Muscle of leg (tissue), 11 donors: Measurements from ENCODE around the gene AAK1. TPM values are rescaled to one million over a fixed set of nuclear protein-coding genes. Genes with fewer than 3 reads are reported as not detected.

Source experiments
- DNase-seq: peaks from one replicate; pipeline ENCODE4 v3.0.0; 2013
- H3K27ac ChIP-seq: one replicate; pipeline ENCODE4 v1.5.1; 2013; ENCODE audit warnings: mild to moderate bottlenecking, low read length, control low read depth
- H3K27me3 ChIP-seq: one replicate; pipeline ENCODE4 v1.6.1; 2013; ENCODE audit warnings: low read length; ENCODE audit not compliant: control insufficient read depth, insufficient read depth
- H3K36me3 ChIP-seq: one replicate; pipeline ENCODE4 v1.6.1; 2013; ENCODE audit warnings: low read length; ENCODE audit not compliant: control insufficient read depth, insufficient read depth
- H3K4me1 ChIP-seq: one replicate; pipeline ENCODE4 v1.6.1; 2013; ENCODE audit warnings: low read length; ENCODE audit not compliant: control insufficient read depth, insufficient read depth
- H3K4me3 ChIP-seq: one replicate; pipeline ENCODE4 v1.5.1; 2013; ENCODE audit warnings: low read length, control low read depth
- H3K9me3 ChIP-seq: replicated peaks from 2 replicates; pipeline ENCODE4 v1.6.1; 2013; ENCODE audit warnings: low read depth, low read length; ENCODE audit not compliant: control insufficient read depth
- WGBS: methylation state at CpG from one replicate; pipeline ENCODE4 v1.1.5; 2013; ENCODE audit warnings: missing lambda C conversion rate; ENCODE audit not compliant: insufficient coverage; 5-methylcytosine and 5-hydroxymethylcytosine counted together
- polyA plus RNA-seq, 8 donors: library from polyadenylated mRNA; unstranded; fragments of 120-200 nt; gene quantifications; one replicate each; pipeline versions ENCODE4 v1.2.1 to v1.2.3, GENCODE V29; 2013; ENCODE audit warnings: inconsistent platforms in 1 of 8, low replicate concordance in 1 of 8; ENCODE audit not compliant: insufficient read length in 8 of 8, insufficient read depth in 1 of 8
- total RNA-seq: library from RNA; stranded (reverse); fragments of 120-200 nt; gene quantifications from one replicate; pipeline ENCODE4 v1.2.4, GENCODE V29; 2013

AAK1 gene
- total and polyA plus RNA-seq, 9 donors, result 9.3 to 20.6 (median 14.4) TPM

- DNase-seq, result no peak
- WGBS, result 84% methylated on average over 5 of the region's 6 CpGs
- H3K4me3 ChIP-seq, result no peak overlapping the region
- H3K27me3 ChIP-seq, result no peaks in the 10 kb centered on the region
- H3K36me3 ChIP-seq, result no peaks in the 10 kb centered on the region
- no peaks in the 10 kb centered on the region for H3K4me1 ChIP-seq
- no peaks in the 10 kb centered on the region for H3K9me3 ChIP-seq
- H3K27ac ChIP-seq, result no peak overlapping the region
Measured at GRCh38 chr2:69588945-69589344, 54.6 kb downstream of the AAK1 start.

DNA sequence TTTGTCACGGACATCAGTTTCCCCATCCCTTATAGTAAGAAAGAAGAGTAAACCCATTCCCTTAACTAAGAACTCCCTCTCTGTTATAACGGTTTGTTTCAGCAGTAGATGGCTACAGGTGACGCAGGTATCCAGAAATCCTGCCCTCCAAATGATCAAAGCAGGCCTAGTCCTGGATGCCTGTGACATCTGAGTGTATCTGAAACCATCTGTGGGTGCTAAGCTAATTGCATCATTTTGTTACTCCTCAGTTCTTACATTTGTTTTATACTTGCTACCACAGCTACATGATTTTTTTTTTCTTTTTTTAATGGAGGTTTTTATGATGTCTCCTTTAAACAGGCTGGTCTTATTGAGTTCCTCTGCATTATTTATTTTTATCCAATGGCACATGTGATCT is 55.1 kb downstream of the AAK1 start:
- Histone ChIP-seq H3K27ac (no peak overlapping the region), H3K36me3 (no peaks in the 10 kb centered on the region), H3K27me3 (no peaks in the 10 kb centered on the region), H3K9me3 (no peaks in the 10 kb centered on the region), H3K4me1 (no peaks in the 10 kb centered on the region), H3K4me3 (no peak overlapping the region)
- WGBS, result 80% methylated on average over 1 of the region's 3 CpGs
- DNase-seq, result no peak

DNA sequence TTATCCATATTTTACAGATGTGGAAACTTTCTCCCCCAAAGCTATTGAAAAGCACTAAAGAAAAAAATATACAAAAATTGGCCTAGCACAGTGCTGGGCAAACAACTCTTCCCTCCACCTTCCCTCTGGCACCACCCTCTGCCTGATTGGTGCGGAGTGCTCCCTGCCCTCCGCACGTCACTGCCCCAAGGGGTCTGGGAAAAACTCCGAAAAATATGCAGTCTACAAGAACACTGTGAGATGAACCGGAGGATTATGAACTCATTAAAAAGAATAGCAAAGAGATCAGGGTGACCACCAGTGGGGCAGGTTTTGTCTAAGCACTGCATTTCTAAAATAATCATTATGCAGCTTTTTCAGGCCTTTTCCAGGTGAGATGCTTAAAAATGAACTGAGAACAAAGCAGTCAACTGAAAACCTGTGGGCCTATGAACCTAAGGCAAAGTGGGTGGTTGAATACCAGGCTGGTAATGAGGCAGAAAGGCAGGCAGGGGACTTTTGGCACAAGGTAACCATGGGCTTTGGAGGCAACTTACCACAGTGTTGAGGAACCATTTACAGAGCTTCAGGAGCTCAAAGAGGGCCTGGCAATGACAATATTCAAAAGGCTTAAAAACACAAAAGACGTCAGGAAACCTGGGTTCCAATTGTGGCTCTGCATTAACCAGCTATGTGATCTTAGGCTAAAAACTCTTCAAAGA is 57.5 kb downstream of the AAK1 start:
- no peak overlapping the region for H3K27ac ChIP-seq
- no peaks in the 10 kb centered on the region for H3K9me3 ChIP-seq
- H3K27me3 ChIP-seq, result no peaks in the 10 kb centered on the region
- peaks cover 3% of the 10 kb centered on the region for H3K4me1 ChIP-seq
- 80% methylated on average over 2 of the region's 6 CpGs for WGBS
- H3K4me3 ChIP-seq, result no peak overlapping the region
- no peaks in the 10 kb centered on the region for H3K36me3 ChIP-seq
- DNase-seq, result no peak

- DNase-seq, result no peak
- no peaks in the 10 kb centered on the region for H3K27me3 ChIP-seq
- H3K9me3 ChIP-seq, result no peaks in the 10 kb centered on the region
- peaks cover 3% of the 10 kb centered on the region for H3K4me1 ChIP-seq
- H3K27ac ChIP-seq, result no peak overlapping the region
- no peak overlapping the region for H3K4me3 ChIP-seq
- H3K36me3 ChIP-seq, result no peaks in the 10 kb centered on the region
- WGBS, result 90% methylated on average over 7 of the region's 9 CpGs
Measured at GRCh38 chr2:69584127-69584889, 59.2 kb downstream of the AAK1 start.

DNA sequence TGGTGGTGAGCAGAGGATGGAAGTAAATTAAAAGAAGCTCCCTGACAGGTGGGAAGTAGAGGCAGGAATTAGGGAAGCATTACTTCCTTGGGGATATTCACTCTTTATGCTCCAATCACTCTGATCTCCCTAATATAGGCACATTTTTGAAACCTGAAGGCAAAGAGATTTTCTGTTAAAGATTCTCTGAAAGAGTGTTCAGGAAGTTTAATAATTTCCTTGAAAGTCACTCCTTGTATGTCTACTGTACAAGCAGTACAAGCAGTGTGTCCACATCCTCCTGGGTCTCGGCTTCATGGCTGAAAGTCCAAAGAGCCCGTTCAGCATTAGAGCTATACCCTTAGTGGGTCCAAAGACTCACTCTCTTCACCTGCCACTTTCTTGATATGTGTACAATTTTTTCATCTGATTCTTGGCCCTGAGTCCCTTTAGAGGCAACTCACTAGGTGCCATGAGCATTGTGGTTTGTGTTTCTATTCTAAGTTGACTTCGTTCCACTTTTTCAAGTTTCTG is 60.2 kb downstream of the AAK1 start:
- Histone ChIP-seq H3K36me3 (no peaks in the 10 kb centered on the region), H3K9me3 (no peaks in the 10 kb centered on the region), H3K4me1 (peaks cover 3% of the 10 kb centered on the region), H3K4me3 (no peak overlapping the region), H3K27ac (no peak overlapping the region), H3K27me3 (no peaks in the 10 kb centered on the region)
- no peak for DNase-seq
- no CpG with 5 or more reads among the region's 3 CpGs for WGBS

DNA sequence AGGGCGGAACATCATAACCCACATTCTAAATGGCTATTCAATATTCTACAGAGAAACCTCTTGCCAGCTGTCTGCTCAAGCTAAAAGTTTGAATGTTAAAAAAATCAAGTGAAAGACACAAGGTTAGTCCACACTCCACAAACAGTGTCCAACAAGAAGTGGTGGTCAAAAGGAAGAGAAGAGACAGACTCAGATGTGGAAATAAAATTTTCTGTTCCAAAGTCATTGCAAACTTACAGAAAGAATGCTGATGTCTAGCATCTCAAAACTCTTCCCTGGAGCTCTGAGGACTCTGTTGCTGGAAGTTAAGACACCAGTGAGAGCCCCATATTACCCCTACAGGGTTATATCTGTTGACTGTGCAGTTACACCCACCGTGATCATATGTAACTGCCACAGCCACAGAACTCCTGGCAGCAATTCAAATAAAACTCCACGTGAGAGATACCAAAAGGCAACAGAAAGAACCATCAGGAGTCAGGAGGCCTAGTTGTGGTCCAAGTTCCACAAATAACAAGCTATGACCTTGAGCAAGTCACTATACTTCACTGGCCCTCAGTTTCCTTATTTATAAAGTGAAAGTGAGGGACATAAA is 60.9 kb downstream of the AAK1 start:
- Histone ChIP-seq H3K27ac (peak overlapping the region; percentile 35), H3K4me1 (peaks cover 7% of the 10 kb centered on the region), H3K9me3 (no peaks in the 10 kb centered on the region), H3K36me3 (no peaks in the 10 kb centered on the region), H3K4me3 (no peak overlapping the region), H3K27me3 (no peaks in the 10 kb centered on the region)
- WGBS, result 20% methylated on average over 1 of the region's 3 CpGs
- peak; percentile 25 for DNase-seq

DNA sequence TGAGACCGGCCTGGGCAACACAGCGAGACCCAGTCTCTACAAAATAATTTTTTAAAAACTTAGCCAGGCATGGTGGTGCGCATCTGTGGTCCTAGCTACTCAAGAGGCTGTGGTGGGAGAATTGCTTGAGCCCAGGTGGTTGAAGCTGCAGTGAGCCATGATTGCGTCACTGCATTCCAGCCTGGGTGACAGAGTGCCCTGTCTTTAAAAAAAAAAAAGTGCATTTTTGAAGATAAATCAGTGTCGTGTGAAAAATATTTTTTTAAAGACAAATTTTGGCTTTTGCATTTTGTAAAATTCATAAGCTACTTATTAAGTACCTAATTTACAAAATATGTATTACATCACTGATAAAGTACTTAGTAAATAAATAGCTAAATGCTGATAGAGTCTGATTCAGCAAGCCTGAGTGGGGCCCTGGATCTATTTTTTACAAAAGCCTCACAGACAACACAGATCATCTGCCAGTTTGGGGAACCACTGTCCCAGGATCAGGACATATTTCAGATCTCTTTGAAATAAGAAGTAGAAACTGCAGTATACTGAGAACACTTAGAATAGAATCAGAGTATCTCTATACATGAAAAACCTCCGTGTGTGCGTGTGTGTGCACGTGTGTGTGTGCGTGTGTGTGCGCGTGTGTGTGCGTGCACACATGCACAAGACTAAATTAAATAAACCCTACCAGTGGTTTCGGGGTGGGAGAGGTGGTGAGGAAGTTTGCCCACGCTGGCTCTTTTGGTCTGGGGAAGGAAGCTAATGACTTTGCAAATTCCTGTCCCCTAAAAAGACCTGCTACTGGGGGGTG is 61.6 kb downstream of the AAK1 start:
- Histone ChIP-seq H3K4me1 (peaks cover 14% of the 10 kb centered on the region), H3K4me3 (no peak overlapping the region), H3K27me3 (no peaks in the 10 kb centered on the region), H3K36me3 (no peaks in the 10 kb centered on the region), H3K9me3 (no peaks in the 10 kb centered on the region), H3K27ac (peak overlapping the region; percentile 35)
- DNase-seq, result peak; percentile 29
- WGBS, result 100% methylated on average over 1 of the region's 14 CpGs

DNA sequence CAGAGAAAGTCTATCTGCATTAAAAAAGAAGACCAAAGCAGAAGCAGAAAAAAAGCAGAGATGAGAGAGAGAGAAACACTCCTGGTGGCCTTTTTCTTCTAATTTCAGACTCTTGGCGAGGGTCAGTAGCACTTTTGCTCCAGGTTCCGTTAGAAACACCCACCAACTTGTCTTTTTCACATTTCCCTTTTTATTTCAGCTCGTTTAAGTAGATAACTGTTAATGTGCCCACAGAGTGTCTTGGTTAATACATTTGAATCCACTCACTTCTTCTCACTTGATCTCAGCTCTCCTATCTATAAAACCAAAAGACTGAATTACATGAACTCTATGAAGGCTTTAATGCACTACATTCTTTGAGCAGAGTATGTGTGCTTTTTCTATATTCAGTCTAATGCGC is 63.1 kb downstream of the AAK1 start:
- Histone ChIP-seq H3K4me1 (peaks cover 19% of the 10 kb centered on the region), H3K27me3 (no peaks in the 10 kb centered on the region), H3K9me3 (no peaks in the 10 kb centered on the region), H3K36me3 (no peaks in the 10 kb centered on the region), H3K4me3 (no peak overlapping the region), H3K27ac (no peak overlapping the region)
- DNase-seq, result no peak
- WGBS, result no CpG with 5 or more reads among the region's 4 CpGs

- Histone ChIP-seq H3K4me1 (peaks cover 19% of the 10 kb centered on the region), H3K9me3 (no peaks in the 10 kb centered on the region), H3K27ac (no peak overlapping the region), H3K36me3 (no peaks in the 10 kb centered on the region), H3K27me3 (no peaks in the 10 kb centered on the region), H3K4me3 (no peak overlapping the region)
- DNase-seq, result no peak
- WGBS, result 82% methylated on average over 3 of the region's 3 CpGs
Measured at GRCh38 chr2:69579536-69579935, 64.0 kb downstream of the AAK1 start.

DNA sequence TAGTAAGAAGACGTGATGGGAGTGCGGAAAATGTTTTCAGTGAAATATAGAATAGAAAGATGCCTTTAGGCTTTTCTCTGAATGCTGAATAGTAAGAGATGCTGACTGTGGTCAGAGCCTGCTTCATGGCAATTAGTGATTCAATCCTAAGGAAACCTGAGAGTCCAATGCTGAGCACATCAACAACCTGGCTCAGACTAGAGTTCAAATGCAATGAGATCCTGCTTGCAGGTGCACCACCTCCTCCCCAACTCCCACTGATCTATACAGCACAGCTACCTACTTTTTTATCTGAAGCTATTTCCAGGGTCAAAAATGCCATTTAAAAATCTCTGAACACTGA is 65.4 kb downstream of the AAK1 start:
- Histone ChIP-seq H3K4me1 (peaks cover 19% of the 10 kb centered on the region), H3K27ac (no peak overlapping the region), H3K36me3 (no peaks in the 10 kb centered on the region), H3K9me3 (no peaks in the 10 kb centered on the region), H3K4me3 (no peak overlapping the region), H3K27me3 (no peaks in the 10 kb centered on the region)
- DNase-seq, result no peak
- no CpG with 5 or more reads among the region's 2 CpGs for WGBS
